Prostate gland (tissue), 2 donors: ENCODE measurements around the gene TAF8. TPM values are rescaled to one million over a fixed set of nuclear protein-coding genes. Genes with fewer than 3 reads are reported as not detected.

Source experiments
- DNase-seq: peaks from one replicate; pipeline ENCODE4 v3.0.0-alpha.2; 2019; ENCODE audit warnings: low spot score
- H3K27ac ChIP-seq, 2 donors: fragments of 200-600 bp; sonication (generic); 2 replicates each; pipeline ENCODE4 v1.5.1; 2017 to 2019
- H3K27me3 ChIP-seq: fragments of 200-600 bp; sonication (generic); replicated peaks from 2 replicates; pipeline ENCODE4 v1.5.1; 2019; ENCODE audit not compliant: insufficient read depth
- H3K36me3 ChIP-seq, 2 donors: fragments of 200-600 bp; sonication (generic); 1 replicate in 1 of 2; 2 replicates in 1 of 2; pipeline versions ENCODE4 v1.5.1 to v1.8.1; 2017 to 2019
- H3K4me1 ChIP-seq: fragments of 200-600 bp; sonication (generic); replicated peaks from 2 replicates; pipeline ENCODE4 v1.5.1; 2019
- H3K4me3 ChIP-seq, 2 donors: fragments of 200-600 bp; sonication (generic); 2 replicates each; pipeline ENCODE4 v1.5.1; 2017 to 2019
- H3K9me3 ChIP-seq: fragments of 200-600 bp; sonication (generic); 2 replicates; pipeline ENCODE4 v1.5.1; 2017
- CTCF ChIP-seq, 4 experiments: fragments of 200-600 bp in 2 of 4; fragments of 450-650 bp in 2 of 4; sonication (generic) in 2 of 4; IDR thresholded peaks; 1 replicate in 3 of 4; 2 replicates in 1 of 4; pipeline ENCODE4 v1.5.1; 2016 to 2019; ENCODE audit warnings: antibody characterized with exemption in 4 of 4, mild to moderate bottlenecking in 2 of 4, moderate library complexity in 2 of 4
- POLR2A ChIP-seq: fragments of 450-650 bp; IDR thresholded peaks from one replicate; pipeline ENCODE4 v1.6.1; 2016; ENCODE audit warnings: antibody characterized with exemption, mild to moderate bottlenecking
- POLR2AphosphoS5 ChIP-seq: sonication (generic); formaldehyde crosslinking; IDR thresholded peaks from one replicate; pipeline ENCODE4 v1.6.1; 2017; ENCODE audit warnings: antibody characterized with exemption
- WGBS: methylation state at CpG from one replicate; pipeline ENCODE4 v1.1.5; 2018; 5-methylcytosine and 5-hydroxymethylcytosine counted together
- intact Hi-C: fragments of 100-400 bp; cut with DNase I; formaldehyde crosslinking; loops from one replicate; pipeline ENCODE4 v1.14.2; 2022
- total RNA-seq, 2 donors: library from RNA; depleted of rRNA; stranded (reverse); fragments of >200 nt; gene quantifications; one replicate each; pipeline ENCODE4 v1.1.0, GENCODE V29; 2016

The TAF8 gene
- total RNA-seq, 2 donors from 2014 or later = 35.4 to 42.5 TPM

GRCh38 chr6:42009844-42010184 is 40.5 kb upstream of the TAF8 start:
- no peaks in the 10 kb centered on the region for H3K36me3 ChIP-seq
- no peak for DNase-seq
- H3K4me3 ChIP-seq = no peak overlapping the region
- TF ChIP-seq POLR2A = no peak
- TF ChIP-seq POLR2AphosphoS5 = no peak
- TF ChIP-seq CTCF (IDR thresholded peaks at IDR 0.05) = no peak
- H3K27ac ChIP-seq = no peak overlapping the region
- H3K4me1 ChIP-seq = no peaks in the 10 kb centered on the region
- no peaks in the 10 kb centered on the region for H3K27me3 ChIP-seq
- no peaks in the 10 kb centered on the region for H3K9me3 ChIP-seq
- intact Hi-C loops = no loop called here

GRCh38 chr6:42010185-42010891 is 40.0 kb upstream of the TAF8 start:
- DNase-seq = no peak
- no peaks in the 10 kb centered on the region for H3K9me3 ChIP-seq
- H3K36me3 ChIP-seq = no peaks in the 10 kb centered on the region
- H3K27ac ChIP-seq = no peak overlapping the region
- no peak for TF ChIP-seq POLR2A
- TF ChIP-seq POLR2AphosphoS5 = no peak
- no peak for TF ChIP-seq CTCF (IDR thresholded peaks at IDR 0.05)
- no peaks in the 10 kb centered on the region for H3K27me3 ChIP-seq
- no peak overlapping the region for H3K4me3 ChIP-seq
- H3K4me1 ChIP-seq = no peaks in the 10 kb centered on the region
- WGBS = 40% methylated on average over 11 of the region's 11 CpGs
- intact Hi-C loops = no loop called here

- TF ChIP-seq CTCF (IDR thresholded peaks at IDR 0.05) (no peak), POLR2A (no peak), POLR2AphosphoS5 (no peak)
- Histone ChIP-seq H3K27me3 (no peaks in the 10 kb centered on the region), H3K4me1 (no peaks in the 10 kb centered on the region), H3K9me3 (no peaks in the 10 kb centered on the region), H3K36me3 (no peaks in the 10 kb centered on the region), H3K4me3 (no peak overlapping the region), H3K27ac (no peak overlapping the region)
- DNase-seq = no peak
- intact Hi-C loops = no loop called here
- 81% methylated on average over 1 of the region's 1 CpG for WGBS
These were observed 39.4 kb upstream of the TAF8 start for GRCh38 chr6:42010909-42011308.

- Histone ChIP-seq H3K36me3 (no peaks in the 10 kb centered on the region), H3K27me3 (no peaks in the 10 kb centered on the region), H3K27ac (no peak overlapping the region), H3K9me3 (no peaks in the 10 kb centered on the region), H3K4me1 (no peaks in the 10 kb centered on the region), H3K4me3 (no peak overlapping the region)
- WGBS = 100% methylated on average over 3 of the region's 3 CpGs
- TF ChIP-seq POLR2AphosphoS5 = no peak
- no peak for TF ChIP-seq POLR2A
- no peak for TF ChIP-seq CTCF (IDR thresholded peaks at IDR 0.05)
- intact Hi-C loops = no loop called here
- DNase-seq = no peak
These were observed 37.7 kb upstream of the TAF8 start for GRCh38 chr6:42012501-42013133.

- intact Hi-C loops = no loop called here
- TF ChIP-seq POLR2AphosphoS5 (no peak), POLR2A (no peak), CTCF (IDR thresholded peaks at IDR 0.05) (no peak)
- Histone ChIP-seq H3K27me3 (no peaks in the 10 kb centered on the region), H3K4me1 (no peaks in the 10 kb centered on the region), H3K4me3 (no peak overlapping the region), H3K27ac (no peak overlapping the region), H3K9me3 (no peaks in the 10 kb centered on the region), H3K36me3 (no peaks in the 10 kb centered on the region)
- DNase-seq = no peak
- WGBS = 78% methylated on average over 2 of the region's 2 CpGs
These were observed 37.2 kb upstream of the TAF8 start for GRCh38 chr6:42013134-42013516.
